DOHH2 (cell line): ENCODE measurements around the gene TYW1.
"Not testable (repeated sequence)": the region's sequence is repeated elsewhere in the genome, so short reads cannot be mapped to it uniquely, and the experiment has no call there.

Experiments used
- H3F3A ChIP-seq: fragments of 200-600 bp; sonication (generic), shearing (Covaris generic); 2 replicates; pipeline ENCODE4 v1.6.0; 2016; ENCODE audit warnings: antibody characterized with exemption, mild to moderate bottlenecking; ENCODE audit not compliant: control insufficient read depth, insufficient read depth
- H3K27ac ChIP-seq: fragments of 200-600 bp; sonication (generic); 2 replicates; pipeline ENCODE4 v1.5.1; 2014; ENCODE audit warnings: low read depth, mild to moderate bottlenecking, low read length, moderate library complexity
- H3K27me3 ChIP-seq: fragments of 200-600 bp; sonication (generic); 2 replicates; pipeline ENCODE4 v1.6.1; 2014; ENCODE audit warnings: mild to moderate bottlenecking, low read length, mixed read lengths; ENCODE audit not compliant: control insufficient read depth
- H3K36me3 ChIP-seq: fragments of 200-600 bp; sonication (generic); 2 replicates; pipeline ENCODE4 v1.6.1; 2014; ENCODE audit warnings: mild to moderate bottlenecking, low read length, moderate library complexity, mixed read lengths; ENCODE audit not compliant: control insufficient read depth
- H3K4me1 ChIP-seq: fragments of 200-600 bp; sonication (generic); 2 replicates; pipeline ENCODE4 v1.6.1; 2014; ENCODE audit warnings: mild to moderate bottlenecking, low read length, mixed read lengths; ENCODE audit not compliant: control insufficient read depth
- H3K4me2 ChIP-seq: fragments of 200-600 bp; sonication (generic); 2 replicates; pipeline ENCODE4 v1.6.0; 2014; ENCODE audit warnings: mild to moderate bottlenecking, low read length, moderate library complexity
- H3K4me3 ChIP-seq: fragments of 200-600 bp; sonication (generic); 2 replicates; pipeline ENCODE4 v1.5.1; 2014; ENCODE audit warnings: mild to moderate bottlenecking, low read length, mixed read lengths
- H3K79me2 ChIP-seq: fragments of 200-600 bp; sonication (generic); 2 replicates; pipeline ENCODE4 v1.6.1; 2014; ENCODE audit warnings: mild to moderate bottlenecking, low read length, mixed read lengths; ENCODE audit not compliant: control insufficient read depth
- H3K9me2 ChIP-seq: fragments of 200-600 bp; sonication (generic); replicated peaks from 2 replicates; pipeline ENCODE4 v1.6.1; 2014; ENCODE audit warnings: mild to moderate bottlenecking, low read length, mixed read lengths; ENCODE audit not compliant: control insufficient read depth
- H3K9me3 ChIP-seq: fragments of 200-600 bp; sonication (generic); 2 replicates; pipeline ENCODE4 v1.6.1; 2014; ENCODE audit warnings: antibody characterized with exemption, low read length, mixed read lengths; ENCODE audit not compliant: control insufficient read depth, insufficient read depth
- H4K20me1 ChIP-seq: fragments of 200-600 bp; sonication (generic); 2 replicates; pipeline ENCODE4 v1.6.0; 2014; ENCODE audit warnings: low read depth, mild to moderate bottlenecking, antibody characterized with exemption, low read length, moderate library complexity; ENCODE audit not compliant: control insufficient read depth, insufficient read depth
- CTCF ChIP-seq: fragments of 200-600 bp; sonication (generic); IDR thresholded peaks from one replicate; pipeline ENCODE4 v1.5.1; 2014; ENCODE audit warnings: antibody characterized with exemption, mild to moderate bottlenecking, low read depth, low read length; ENCODE audit not compliant: poor library complexity, severe bottlenecking
- EZH2phosphoT487 ChIP-seq: fragments of 200-600 bp; sonication (generic); IDR thresholded peaks from 2 replicates; pipeline ENCODE4 v1.6.1; 2017; ENCODE audit warnings: borderline replicate concordance, mild to moderate bottlenecking, antibody characterized with exemption, low read length, moderate library complexity, mixed read lengths

The TYW1 gene

GRCh38 chr7:66970310-66970709 is 26.3 kb upstream of the TYW1 start:
- no peaks in the 10 kb centered on the region for H3K27me3 ChIP-seq

GRCh38 chr7:66974986-66975590 is 21.5 kb upstream of the TYW1 start:
- Histone ChIP-seq H3K9me2 (no peaks in the 10 kb centered on the region), H3K36me3 (peaks cover 2% of the 10 kb centered on the region; the same call in 1 of the 2 replicates), H3F3A (no peaks in the 10 kb centered on the region), H3K27ac (no peak overlapping the region), H3K4me2 (no peak overlapping the region), H3K4me3 (no peak overlapping the region), H3K79me2 (no peaks in the 10 kb centered on the region), H3K4me1 (peaks cover 7% of the 10 kb centered on the region), H3K27me3 (no peaks in the 10 kb centered on the region), H3K9me3 (peaks cover 10% of the 10 kb centered on the region), H4K20me1 (no peaks in the 10 kb centered on the region)
- TF ChIP-seq CTCF: no peak
- no peak for TF ChIP-seq EZH2phosphoT487

More at GRCh38 chr7:66970310-66970709, 26.3 kb upstream of the TYW1 start:
- H3K27ac ChIP-seq: no peak overlapping the region
- TF ChIP-seq CTCF (no peak), EZH2phosphoT487 (no peak)
- no peaks in the 10 kb centered on the region for H3K36me3 ChIP-seq
- no peak overlapping the region for H3K4me2 ChIP-seq
- H3K4me3 ChIP-seq: no peak overlapping the region
- H4K20me1 ChIP-seq: no peaks in the 10 kb centered on the region
- no peaks in the 10 kb centered on the region for H3K9me2 ChIP-seq
- no peaks in the 10 kb centered on the region for H3K79me2 ChIP-seq
- no peaks in the 10 kb centered on the region for H3F3A ChIP-seq
- H3K9me3 ChIP-seq: no peaks in the 10 kb centered on the region
- peaks cover 3% of the 10 kb centered on the region; the same call in 1 of the 2 replicates for H3K4me1 ChIP-seq

- not testable (repeated sequence) for H3K27me3 ChIP-seq, H3K27ac ChIP-seq, H3K4me3 ChIP-seq, H4K20me1 ChIP-seq, H3F3A ChIP-seq, H3K4me2 ChIP-seq, H3K9me2 ChIP-seq, H3K79me2 ChIP-seq, H3K36me3 ChIP-seq
- Histone ChIP-seq H3K4me1 (peaks cover 14% of the 10 kb centered on the region), H3K9me3 (peaks cover 24% of the 10 kb centered on the region)
Observed at GRCh38 chr7:66978312-66978711, 18.3 kb upstream of the TYW1 start.

- not testable (repeated sequence) for H3K4me2 ChIP-seq
- peaks cover 24% of the 10 kb centered on the region for H3K9me3 ChIP-seq
Observed at GRCh38 chr7:66979013-66979412, 17.6 kb upstream of the TYW1 start.

GRCh38 chr7:66980336-66980735 is 16.3 kb upstream of the TYW1 start:
- Histone ChIP-seq H3K9me3 (peaks cover 24% of the 10 kb centered on the region), H3K27ac (peak overlapping the region; percentile 64), H3K4me2 (peak overlapping the region; percentile 21; the same call in 1 of the 2 replicates), H3K4me1 (peaks cover 11% of the 10 kb centered on the region)
- H3K79me2 ChIP-seq, H3F3A ChIP-seq, H3K36me3 ChIP-seq, H4K20me1 ChIP-seq, H3K27me3 ChIP-seq, H3K4me3 ChIP-seq, H3K9me2 ChIP-seq: not testable (repeated sequence)

More at GRCh38 chr7:66979013-66979412, 17.6 kb upstream of the TYW1 start:
- not testable (repeated sequence) for H3F3A ChIP-seq, H4K20me1 ChIP-seq, H3K79me2 ChIP-seq, H3K36me3 ChIP-seq, H3K9me2 ChIP-seq, H3K27me3 ChIP-seq, H3K27ac ChIP-seq, H3K4me3 ChIP-seq
- peaks cover 14% of the 10 kb centered on the region for H3K4me1 ChIP-seq

DNA sequence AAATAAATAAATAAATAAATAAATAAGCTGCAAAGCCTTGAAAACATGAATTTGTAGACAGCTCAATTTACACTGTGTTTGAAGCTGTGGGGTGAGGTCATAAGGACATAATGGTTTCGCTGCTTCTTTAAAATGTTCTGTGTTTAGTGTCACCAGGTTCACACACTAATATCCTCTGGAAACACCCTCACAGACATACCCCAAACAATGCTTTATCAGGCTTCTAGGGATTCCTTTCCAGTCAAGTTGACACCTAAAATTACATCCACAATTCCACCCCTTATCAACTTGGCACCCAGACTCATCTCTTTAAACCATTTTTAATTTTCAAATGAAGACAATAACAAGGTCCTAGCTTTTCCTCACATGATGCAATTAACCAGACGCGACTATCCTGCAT is 7.1 kb upstream of the TYW1 start:
- H3K27ac ChIP-seq: not testable (repeated sequence)

More for the DNA sequence above, 7.1 kb upstream of the TYW1 start:
- H3F3A ChIP-seq: peaks cover 11% of the 10 kb centered on the region; the same call in 1 of the 2 replicates
- H3K4me1 ChIP-seq: peaks cover 16% of the 10 kb centered on the region
- H3K4me3 ChIP-seq, H3K9me3 ChIP-seq, H4K20me1 ChIP-seq, H3K9me2 ChIP-seq, H3K27me3 ChIP-seq, H3K4me2 ChIP-seq: not testable (repeated sequence)
- peaks cover 45% of the 10 kb centered on the region for H3K36me3 ChIP-seq
- H3K79me2 ChIP-seq: peaks cover 23% of the 10 kb centered on the region
